NCI-H146 treated with DMSO at 0.1 percent for 48 hours (cell line): ENCODE measurements around the gene DEFB119.
"Not testable (repeated sequence)": the region's sequence is repeated elsewhere in the genome, so short reads cannot be mapped to it uniquely, and the experiment has no call there.

Experiments
- DNase-seq: peaks from one replicate; lab custom pipeline; 2025; ENCODE audit not compliant: unreplicated experiment; lab: John Stamatoyannopoulos, UW

DEFB119 gene

GRCh38 chr20:31390490-31390889, at the start of gene DEFB119:
TSS of gene DEFB119 (minus strand) at chr20:31390590. CDS start at chr20:31390483, 107 bp downstream.
- no peak for DNase-seq

GRCh38 chr20:31430568-31431115, 40.3 kb upstream of the DEFB119 start:
- no peak for DNase-seq

GRCh38 chr20:31427576-31427975, 37.2 kb upstream of the DEFB119 start:
- DNase-seq, result not testable (repeated sequence)

GRCh38 chr20:31426891-31427551, 36.6 kb upstream of the DEFB119 start:
- DNase-seq, result not testable (repeated sequence)

- no peak for DNase-seq
Measured at GRCh38 chr20:31425797-31426196, 35.4 kb upstream of the DEFB119 start.

GRCh38 chr20:31418307-31418706, 27.9 kb upstream of the DEFB119 start:
- DNase-seq, result no peak

GRCh38 chr20:31415653-31416052, 25.3 kb upstream of the DEFB119 start:
- no peak for DNase-seq

- no peak for DNase-seq
Measured at GRCh38 chr20:31414381-31414780, 24.0 kb upstream of the DEFB119 start.

GRCh38 chr20:31410011-31410410, 19.6 kb upstream of the DEFB119 start:
- no peak for DNase-seq

GRCh38 chr20:31406115-31406514, 15.7 kb upstream of the DEFB119 start, which contains the start of gene DEFB121:
TSS of gene DEFB121 (minus strand) at chr20:31406215. CDS start at chr20:31406152, 63 bp downstream.
- DNase-seq, result no peak

GRCh38 chr20:31403886-31404285, 13.5 kb upstream of the DEFB119 start:
- DNase-seq, result no peak

- no peak for DNase-seq
Measured at GRCh38 chr20:31394900-31395299, 4.5 kb upstream of the DEFB119 start.

- DNase-seq, result no peak
Measured at GRCh38 chr20:31392836-31393235, 2.4 kb upstream of the DEFB119 start.

- no peak for DNase-seq
Measured at GRCh38 chr20:31374346-31374745, 16.0 kb downstream of the DEFB119 start.

GRCh38 chr20:31368301-31368700, 22.1 kb downstream of the DEFB119 start, which contains the start of gene DEFB118:
TSS of gene DEFB118 (plus strand) at chr20:31368601. CDS start at chr20:31368651, 50 bp downstream.
- no peak for DNase-seq

- DNase-seq, result not testable (repeated sequence)
Measured at GRCh38 chr20:31364272-31364671, 26.1 kb downstream of the DEFB119 start.

- DNase-seq, result no peak
Measured at GRCh38 chr20:31363295-31363694, 27.1 kb downstream of the DEFB119 start.

- no peak for DNase-seq
Measured at GRCh38 chr20:31355981-31356380, 34.4 kb downstream of the DEFB119 start.

GRCh38 chr20:31341470-31341869, 48.9 kb downstream of the DEFB119 start:
- DNase-seq, result no peak

GRCh38 chr20:31330893-31331292, 59.5 kb downstream of the DEFB119 start:
- no peak for DNase-seq
